GM23338 (cell line): Measurements from ENCODE around the gene PPP2R2B. TPM values are rescaled to one million over a fixed set of nuclear protein-coding genes. Genes with fewer than 3 reads are reported as not detected.

Source experiments
- ATAC-seq: fragments of 200-7000 bp; cut with Tn5 transposase; 3 replicates; pipeline ENCODE4 v1.9.1; 2020
- DNase-seq: peaks from one replicate; pipeline ENCODE4 v3.0.0-alpha.2; 2015; ENCODE audit warnings: low spot score
- H2AFZ ChIP-seq: fragments of 200-600 bp; sonication (generic); 2 replicates; pipeline ENCODE4 v1.8.0; 2016; ENCODE audit warnings: antibody characterized with exemption, mild to moderate bottlenecking, moderate library complexity
- H3F3A ChIP-seq: fragments of 200-600 bp; sonication (generic); replicated peaks from 2 replicates; pipeline ENCODE4 v1.8.0; 2017; ENCODE audit warnings: antibody characterized with exemption, mixed run types, low read depth
- H3K27ac ChIP-seq: fragments of 200-600 bp; sonication (generic); 2 replicates; pipeline ENCODE4 v1.6.1; 2016; ENCODE audit warnings: low read depth
- H3K27me3 ChIP-seq: fragments of 200-600 bp; sonication (generic); 2 replicates; pipeline ENCODE4 v1.8.0; 2016; ENCODE audit warnings: mild to moderate bottlenecking, mixed run types, moderate library complexity; ENCODE audit not compliant: insufficient read depth
- H3K36me3 ChIP-seq: fragments of 200-600 bp; sonication (generic); 2 replicates; pipeline ENCODE4 v1.8.0; 2016; ENCODE audit warnings: mild to moderate bottlenecking; ENCODE audit not compliant: insufficient read depth
- H3K4me1 ChIP-seq: fragments of 200-600 bp; sonication (generic); 2 replicates; pipeline ENCODE4 v1.8.0; 2016; ENCODE audit warnings: mild to moderate bottlenecking, moderate library complexity; ENCODE audit not compliant: insufficient read depth
- H3K4me2 ChIP-seq: fragments of 200-600 bp; sonication (generic); 2 replicates; pipeline ENCODE4 v1.7.1; 2017; ENCODE audit warnings: mixed run types
- H3K4me3 ChIP-seq: fragments of 200-600 bp; sonication (generic); 2 replicates; pipeline ENCODE4 v1.6.1; 2016; ENCODE audit warnings: mixed run types
- H3K79me2 ChIP-seq: fragments of 200-600 bp; sonication (generic); replicated peaks from 2 replicates; pipeline ENCODE4 v1.8.0; 2017; ENCODE audit warnings: mild to moderate bottlenecking; ENCODE audit not compliant: insufficient read depth
- H3K9me2 ChIP-seq: fragments of 200-600 bp; sonication (generic); 2 replicates; pipeline ENCODE4 v1.8.0; 2017; ENCODE audit not compliant: insufficient read depth
- H4K20me1 ChIP-seq: fragments of 200-600 bp; sonication (generic); replicated peaks from 2 replicates; pipeline ENCODE4 v1.8.0; 2017; ENCODE audit warnings: mild to moderate bottlenecking; ENCODE audit not compliant: insufficient read depth
- H3K27ac Mint-ChIP-seq: 2 replicates; pipeline ENCODE4 v1.8.0; 2020; ENCODE audit warnings: inconsistent platforms, mild to moderate bottlenecking, moderate library complexity, mixed read lengths
- H3K27me3 Mint-ChIP-seq: 3 replicates; pipeline ENCODE4 v1.8.0; 2022; ENCODE audit warnings: low read depth, mild to moderate bottlenecking, moderate library complexity, mixed read lengths, inconsistent platforms; ENCODE audit not compliant: insufficient read depth, poor library complexity
- H3K36me3 Mint-ChIP-seq: 3 replicates; pipeline ENCODE4 v1.8.0; 2021; ENCODE audit warnings: low read depth, mild to moderate bottlenecking, inconsistent platforms, moderate library complexity, mixed read lengths
- H3K4me1 Mint-ChIP-seq: 3 replicates; pipeline ENCODE4 v1.8.0; 2020; ENCODE audit warnings: mild to moderate bottlenecking, inconsistent platforms, mixed read lengths
- H3K4me3 Mint-ChIP-seq: 3 replicates; pipeline ENCODE4 v1.8.0; 2021; ENCODE audit warnings: moderate library complexity, mild to moderate bottlenecking, inconsistent platforms, mixed read lengths
- H3K9me3 Mint-ChIP-seq: 3 replicates; pipeline ENCODE4 v1.8.0; 2020; ENCODE audit warnings: moderate library complexity, mild to moderate bottlenecking, inconsistent platforms, mixed read lengths
- CREB1 ChIP-seq: fragments of 250-450 bp; sonication (Bioruptor Pico); IDR thresholded peaks from 2 replicates; pipeline ENCODE4 v1.5.0; 2020; ENCODE audit warnings: low read depth, mild to moderate bottlenecking, moderate library complexity
- CTCF ChIP-seq, 2 experiments: fragments of 200-600 bp in 1 of 2; sonication (generic) in 1 of 2; conservative IDR thresholded peaks; 2 replicates each; pipeline versions ENCODE4 v1.5.1 to v1.6.1; 2016 to 2017; ENCODE audit warnings: antibody characterized with exemption in 2 of 2, low read depth in 2 of 2, mild to moderate bottlenecking in 2 of 2, moderate library complexity in 1 of 2
- ETS1 ChIP-seq: IDR thresholded peaks from 2 replicates; pipeline ENCODE4 v1.6.1; 2016; ENCODE audit warnings: antibody characterized with exemption
- EZH2 ChIP-seq: fragments of 200-600 bp; sonication (generic); IDR thresholded peaks from one replicate; pipeline ENCODE4 v1.8.0; 2017; ENCODE audit warnings: antibody characterized with exemption, mild to moderate bottlenecking, low read depth; ENCODE audit not compliant: unreplicated experiment
- EZH2phosphoT487 ChIP-seq: fragments of 200-600 bp; sonication (generic); IDR thresholded peaks from one replicate; pipeline ENCODE4 v1.8.1; 2018; ENCODE audit warnings: antibody characterized with exemption; ENCODE audit not compliant: unreplicated experiment
- JUNB ChIP-seq: IDR thresholded peaks from one replicate; pipeline ENCODE4 v1.6.1; 2016; ENCODE audit warnings: antibody characterized with exemption; ENCODE audit not compliant: unreplicated experiment
- NANOG ChIP-seq: IDR thresholded peaks from 2 replicates; pipeline ENCODE4 v1.6.1; 2016; ENCODE audit warnings: antibody characterized with exemption, borderline replicate concordance
- POLR2AphosphoS5 ChIP-seq: IDR thresholded peaks from 2 replicates; pipeline ENCODE4 v1.6.1; 2016; ENCODE audit warnings: antibody characterized with exemption, low read depth
- REST ChIP-seq: IDR thresholded peaks from one replicate; pipeline ENCODE4 v1.6.1; 2018; ENCODE audit warnings: antibody characterized with exemption; ENCODE audit not compliant: unreplicated experiment
- STAT1 ChIP-seq: IDR thresholded peaks from one replicate; pipeline ENCODE4 v1.6.1; 2016; ENCODE audit warnings: antibody characterized with exemption; ENCODE audit not compliant: unreplicated experiment
- ZNF114 ChIP-seq: fragments of 250-450 bp; sonication (Bioruptor Pico); IDR thresholded peaks from 2 replicates; pipeline ENCODE4 v1.5.0; 2020; ENCODE audit warnings: mild to moderate bottlenecking, moderate library complexity
- ZNF331 ChIP-seq: fragments of 250-450 bp; sonication (Bioruptor Pico); IDR thresholded peaks from 2 replicates; pipeline ENCODE4 v1.5.0; 2020; ENCODE audit warnings: low read depth, mild to moderate bottlenecking, moderate library complexity
- ZNF462 ChIP-seq: fragments of 250-450 bp; sonication (Bioruptor Pico); IDR thresholded peaks from 2 replicates; pipeline ENCODE4 v1.5.0; 2020; ENCODE audit warnings: mild to moderate bottlenecking, moderate library complexity
- polyA plus RNA-seq: library from polyadenylated mRNA; unstranded; fragments of >200 nt; fragmentation: Nextera tagmentation; extraction: Ambion mirVana; gene quantifications from 2 replicates; pipeline ENCODE4 v1.2.1, GENCODE V29; 2016
- total RNA-seq: library from RNA; depleted of rRNA; stranded (reverse); fragments of >200 nt; shearing (Covaris generic); gene quantifications from 2 replicates; pipeline ENCODE4 v1.2.3, GENCODE V29; 2014

Gene PPP2R2B
- total and polyA plus RNA-seq, 2 experiments from 2014 or later: 21.3 to 33.9 TPM

- Mint-ChIP-seq H3K4me1 (peaks cover 34% of the 10 kb centered on the region), H3K36me3 (peaks cover 23% of the 10 kb centered on the region; the same call in 2 of the 3 replicates), H3K9me3 (peaks cover 6% of the 10 kb centered on the region; the same call in 2 of the 3 replicates), H3K27ac (no peak overlapping the region), H3K4me3 (no peak overlapping the region), H3K27me3 (peaks cover 4% of the 10 kb centered on the region)
- Histone ChIP-seq H4K20me1 (no peaks in the 10 kb centered on the region), H3K9me2 (no peaks in the 10 kb centered on the region), H3K4me1 (peaks cover 20% of the 10 kb centered on the region), H3F3A (no peaks in the 10 kb centered on the region), H3K27ac (no peak overlapping the region), H3K4me2 (no peak overlapping the region), H3K79me2 (no peaks in the 10 kb centered on the region), H3K27me3 (no peaks in the 10 kb centered on the region), H3K4me3 (no peak overlapping the region), H3K36me3 (no peaks in the 10 kb centered on the region; the same call in 1 of the 2 replicates), H2AFZ (no peak overlapping the region)
- TF ChIP-seq ZNF114 (CRISPR knock-in tag) (no peak), NANOG (no peak), ZNF331 (CRISPR knock-in tag) (no peak), ETS1 (no peak), JUNB (no peak), STAT1 (no peak), REST (no peak), EZH2phosphoT487 (no peak), ZNF462 (CRISPR knock-in tag) (no peak), CTCF (conservative IDR thresholded peaks at IDR 0.05; ENCODE audit: low read depth in 2 of 2) (no peak), POLR2AphosphoS5 (no peak), EZH2 (no peak), CREB1 (CRISPR knock-in tag) (no peak)
- DNase-seq: no peak
- ATAC-seq: no peak
Observed at GRCh38 chr5:146785065-146785464, 93.5 kb downstream of the PPP2R2B start.
